Thoracic aorta (tissue), 2 donors: ENCODE measurements around the gene CALML3. TPM values are rescaled to one million over a fixed set of nuclear protein-coding genes. Genes with fewer than 3 reads are reported as not detected.

Experiments used
- ATAC-seq: fragments of 150-250 bp; one replicate; pipeline ENCODE4 v1.8.0; 2017; ENCODE audit warnings: low read depth; ENCODE audit not compliant: insufficient number of reproducible peaks, low FRiP score
- DNase-seq: peaks from one replicate; pipeline ENCODE4 v3.0.0-alpha.2; 2020; ENCODE audit warnings: low spot score
- H3K27ac ChIP-seq, 2 donors: fragments of 200-600 bp; sonication (generic); 1 replicate in 1 of 2; 2 replicates in 1 of 2; pipeline ENCODE4 v1.5.1; 2016; ENCODE audit warnings: mild to moderate bottlenecking in 2 of 2, moderate library complexity in 2 of 2
- H3K27me3 ChIP-seq: fragments of 200-600 bp; sonication (generic); replicated peaks from 2 replicates; pipeline ENCODE4 v1.6.0; 2016; ENCODE audit warnings: mild to moderate bottlenecking; ENCODE audit not compliant: insufficient read depth
- H3K36me3 ChIP-seq: fragments of 200-600 bp; sonication (generic); one replicate; pipeline ENCODE4 v1.5.1; 2016
- H3K4me1 ChIP-seq, 2 donors: fragments of 200-600 bp; sonication (generic); 1 replicate in 1 of 2; 2 replicates in 1 of 2; pipeline versions ENCODE4 v1.5.1 to v1.6.0; 2016; ENCODE audit warnings: low read depth in 2 of 2, mild to moderate bottlenecking in 1 of 2; ENCODE audit not compliant: control insufficient read depth in 1 of 2
- H3K4me3 ChIP-seq: fragments of 200-600 bp; sonication (generic); 2 replicates; pipeline ENCODE4 v1.5.1; 2016; ENCODE audit warnings: mild to moderate bottlenecking
- H3K9me3 ChIP-seq: fragments of 200-600 bp; sonication (generic); 2 replicates; pipeline ENCODE4 v1.5.1; 2016
- CTCF ChIP-seq: fragments of 200-600 bp; sonication (generic); IDR thresholded peaks from one replicate; pipeline ENCODE4 v1.5.1; 2019; ENCODE audit warnings: antibody characterized with exemption
- total RNA-seq, 2 donors: library from RNA; depleted of rRNA; stranded (reverse); fragments of >200 nt; gene quantifications; one replicate each; pipeline versions ENCODE4 v1.1.0 to v1.2.3, GENCODE V29; 2016

Gene CALML3
- total RNA-seq, 2 donors from 2014 or later: not detected

DNA sequence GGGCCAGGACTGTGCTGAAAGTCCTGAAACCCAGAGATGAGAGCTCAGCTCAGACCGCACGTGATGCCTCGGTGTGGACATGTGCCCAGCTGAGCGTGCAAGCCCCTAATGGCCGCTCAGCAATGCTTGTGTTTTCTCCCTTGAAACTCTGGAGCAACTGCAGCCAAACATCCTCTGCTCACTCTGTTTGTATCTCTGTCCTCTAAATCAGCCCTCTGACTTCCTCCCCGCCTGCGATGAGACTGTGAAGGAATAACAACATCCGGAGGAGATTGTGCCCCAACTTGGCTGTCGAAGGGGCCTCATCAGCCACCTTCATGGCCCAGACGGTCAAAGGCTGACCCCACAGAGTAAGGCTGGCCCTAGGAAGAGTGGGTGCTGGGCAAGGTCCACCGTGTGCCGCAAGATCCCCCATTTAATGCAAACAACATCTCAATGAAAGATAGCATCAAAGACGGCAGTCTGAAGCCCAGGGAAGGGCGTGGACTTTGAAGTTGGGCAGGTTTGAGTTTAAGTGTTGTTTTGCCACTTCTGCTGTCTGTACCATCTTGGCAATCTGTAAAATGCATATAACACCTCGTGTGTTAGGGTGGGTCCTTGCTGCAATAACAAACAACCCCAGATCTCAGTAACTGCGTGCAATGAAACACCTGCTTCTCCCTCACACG is 39.9 kb downstream of the CALML3 start:
- TF ChIP-seq CTCF: no peak
- H3K36me3 ChIP-seq: no peaks in the 10 kb centered on the region
- peaks cover 12 to 45% of the 10 kb centered on the region in 2 donors for H3K4me1 ChIP-seq
- H3K9me3 ChIP-seq: no peaks in the 10 kb centered on the region
- peak overlapping the region; percentile 82 for H3K27ac ChIP-seq
- DNase-seq: no peak
- no peak for ATAC-seq
- H3K4me3 ChIP-seq: no peak overlapping the region
- no peaks in the 10 kb centered on the region for H3K27me3 ChIP-seq

GRCh38 chr10:5565205-5565545 is 40.4 kb downstream of the CALML3 start:
- Histone ChIP-seq H3K36me3 (no peaks in the 10 kb centered on the region), H3K27ac (no peak overlapping the region), H3K9me3 (no peaks in the 10 kb centered on the region), H3K27me3 (no peaks in the 10 kb centered on the region), H3K4me1 (peaks cover 10 to 40% of the 10 kb centered on the region in 2 donors), H3K4me3 (no peak overlapping the region)
- no peak for TF ChIP-seq CTCF
- ATAC-seq (no peak), DNase-seq (no peak)

DNA sequence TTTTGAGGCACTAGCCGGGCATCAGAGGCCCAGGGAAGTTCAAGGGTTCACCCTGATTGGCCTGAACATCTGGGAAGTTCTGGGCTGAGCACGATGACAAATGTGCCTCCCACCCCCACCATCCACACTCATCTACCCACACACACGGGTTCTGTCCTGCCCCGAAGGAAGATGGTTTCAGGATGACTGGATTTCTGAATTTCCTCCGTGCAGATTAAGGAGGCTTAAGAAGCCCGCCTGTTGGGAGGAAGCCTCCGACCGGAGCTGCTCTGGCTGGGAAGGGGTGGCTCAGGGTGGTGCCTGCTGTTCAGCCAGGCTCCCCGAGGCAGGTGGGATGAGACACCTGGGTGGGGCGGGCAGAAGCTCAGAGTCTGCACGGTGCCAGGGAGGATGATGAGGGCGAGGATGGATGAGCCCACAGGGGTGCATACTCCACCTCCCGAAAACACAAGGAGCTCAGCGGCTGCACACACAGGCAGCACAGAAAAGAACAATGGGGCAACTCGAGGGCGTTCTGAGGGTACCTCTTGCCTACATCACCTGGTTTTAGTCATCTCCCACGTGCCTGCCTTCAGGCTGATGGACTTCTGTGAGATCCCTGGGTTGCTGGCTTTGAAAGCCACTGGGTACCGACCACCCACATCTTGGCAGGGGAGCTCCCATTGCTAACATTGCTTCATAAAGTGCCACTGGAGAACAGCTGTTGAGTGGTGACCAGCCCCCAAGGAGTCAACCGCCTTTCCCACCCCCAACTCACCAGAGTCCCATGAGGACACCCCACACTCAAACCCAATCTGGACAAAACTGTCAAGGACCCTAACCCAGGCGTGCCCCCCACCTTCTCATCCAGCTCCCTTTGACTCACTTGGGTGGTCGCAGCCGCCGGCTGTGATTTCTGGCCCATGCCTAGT is 41.2 kb downstream of the CALML3 start:
- ATAC-seq (no peak), DNase-seq (no peak)
- no peak for TF ChIP-seq CTCF
- no peaks in the 10 kb centered on the region for H3K36me3 ChIP-seq
- no peak overlapping the region for H3K27ac ChIP-seq
- no peaks in the 10 kb centered on the region for H3K27me3 ChIP-seq
- no peak overlapping the region for H3K4me3 ChIP-seq
- H3K9me3 ChIP-seq: no peaks in the 10 kb centered on the region
- H3K4me1 ChIP-seq: peaks cover 5 to 33% of the 10 kb centered on the region in 2 donors

DNA sequence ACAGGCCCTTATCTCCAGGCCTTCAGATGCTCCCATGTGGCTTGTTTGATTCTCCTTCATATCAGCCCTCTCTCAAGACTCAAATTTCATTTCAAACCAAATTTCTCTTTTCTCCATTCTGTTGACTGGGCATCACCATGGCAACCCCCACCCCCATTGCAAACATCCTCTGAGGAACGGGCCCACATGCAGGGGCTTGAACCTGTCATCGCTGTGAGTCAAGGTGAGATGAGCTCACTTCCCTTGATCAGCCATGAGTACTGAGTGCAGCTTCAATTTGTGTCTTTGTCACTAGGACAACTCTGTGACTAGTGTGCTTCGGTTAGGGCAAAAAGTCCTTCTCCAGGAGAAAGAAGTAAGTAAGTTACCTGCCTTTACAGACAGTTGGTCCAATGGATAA is 41.9 kb downstream of the CALML3 start:
- DNase-seq: no peak
- Histone ChIP-seq H3K4me3 (no peak overlapping the region), H3K27ac (no peak overlapping the region), H3K36me3 (no peaks in the 10 kb centered on the region), H3K27me3 (no peaks in the 10 kb centered on the region), H3K9me3 (no peaks in the 10 kb centered on the region), H3K4me1 (peaks cover 5 to 26% of the 10 kb centered on the region in 2 donors)
- TF ChIP-seq CTCF: no peak
- ATAC-seq: no peak

DNA sequence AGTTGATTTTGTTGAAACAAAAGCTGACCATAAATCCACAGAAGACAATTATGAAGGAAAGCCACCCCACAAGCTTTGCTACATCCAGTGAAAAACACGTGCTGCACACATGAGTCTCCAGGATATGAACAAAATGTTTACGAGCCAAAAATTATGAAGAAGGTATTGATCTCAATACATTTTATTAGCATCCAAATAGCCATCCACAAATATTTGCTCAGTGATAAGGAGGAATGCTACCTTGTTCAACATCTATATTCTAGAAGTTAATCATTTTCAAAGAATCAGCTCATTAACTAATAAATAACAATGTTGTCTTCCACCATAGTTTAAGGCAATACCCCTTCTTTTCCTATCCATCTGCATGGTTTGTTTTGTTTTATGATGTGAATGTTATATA is 42.7 kb downstream of the CALML3 start:
- Histone ChIP-seq H3K27ac (no peak overlapping the region), H3K9me3 (no peaks in the 10 kb centered on the region), H3K36me3 (no peaks in the 10 kb centered on the region), H3K27me3 (no peaks in the 10 kb centered on the region), H3K4me1 (peaks cover 5 to 23% of the 10 kb centered on the region in 2 donors), H3K4me3 (no peak overlapping the region)
- ATAC-seq (no peak), DNase-seq (no peak)
- TF ChIP-seq CTCF: no peak
